HepG2 (cell line): ENCODE data around the gene CCRL2. TPM values are rescaled to one million over a fixed set of nuclear protein-coding genes. Genes with fewer than 3 reads are reported as not detected.

Source experiments
- ATAC-seq: fragments of 200-7000 bp; cut with Tn5 transposase; 3 replicates; pipeline ENCODE4 v1.9.1; 2020; ENCODE audit warnings: mild to moderate bottlenecking, moderate library complexity
- BruUV-seq: library from RNA; stranded (reverse); fragments of 400-500 nt; replicated peaks from 2 replicates; lab custom pipeline; 2021; lab: Mats Ljungman, UMichigan
- CTCF ChIA-PET: fragments of 300-600 bp; formaldehyde crosslinking; extraction: SDS; loops from one replicate; lab custom pipeline; 2021; ENCODE audit warnings: low total read pairs, inconsistent platforms, low intra/inter-chr PET ratio; lab: Yijun Ruan, JAX
- POLR2A ChIA-PET: fragments of 350-600 bp; sonication (Branson Sonifier 250); formaldehyde crosslinking; loops from one replicate; lab custom pipeline; 2020; ENCODE audit warnings: antibody characterized with exemption, inconsistent platforms; lab: Yijun Ruan, JAX
- DNase-seq: peaks from one replicate; pipeline ENCODE4 v3.0.0-alpha.2; 2015; ENCODE audit warnings: low spot score
- FAIRE-seq: peaks from 3 replicates; lab custom pipeline; 2011; peaks lifted over from hg19 to GRCh38; lab: Jason Lieb, UNC
- H2AFZ ChIP-seq: one replicate; pipeline ENCODE4 v1.6.1; 2011; ENCODE audit warnings: low read length, inconsistent platforms
- H3K27ac ChIP-seq: fragments of 300-600 bp; 3 replicates; pipeline ENCODE4 v1.8.0; 2011; ENCODE audit warnings: mixed run types, mild to moderate bottlenecking, mixed read lengths, low read length, inconsistent platforms; ENCODE audit not compliant: insufficient read depth; ENCODE audit errors: extremely low read length
- H3K27me3 ChIP-seq, 2 experiments: fragments of 200-600 bp in 1 of 2; 2 replicates in 1 of 2; 3 replicates in 1 of 2; pipeline versions ENCODE4 v1.6.0 to v1.8.0; 2011; ENCODE audit warnings: low read length in 2 of 2, mild to moderate bottlenecking in 2 of 2, moderate library complexity in 2 of 2, inconsistent platforms in 1 of 2; ENCODE audit not compliant: insufficient read depth in 2 of 2, control insufficient read depth in 1 of 2
- H3K36me3 ChIP-seq, 2 experiments: fragments of 200-600 bp in 1 of 2; replicated peaks in 1 of 2; 2 replicates in 1 of 2; 3 replicates in 1 of 2; pipeline versions ENCODE4 v1.5.1 to v1.8.0; 2011; ENCODE audit warnings: low read length in 2 of 2, inconsistent platforms in 1 of 2; ENCODE audit not compliant: insufficient read depth in 2 of 2, control insufficient read depth in 1 of 2
- H3K4me1 ChIP-seq: 2 replicates; pipeline ENCODE4 v1.5.1; 2012; ENCODE audit warnings: low read length, inconsistent platforms; ENCODE audit not compliant: insufficient read depth
- H3K4me2 ChIP-seq: 2 replicates; pipeline ENCODE4 v1.6.0; 2011; ENCODE audit warnings: low read depth, low read length, inconsistent platforms
- H3K4me3 ChIP-seq, 3 experiments: fragments of 200-600 bp in 1 of 3; sonication (generic), shearing (Covaris generic) in 1 of 3; replicated peaks in 1 of 3; 2 replicates each; pipeline ENCODE4 v1.5.1; 2011 to 2016; ENCODE audit warnings: low read length in 3 of 3, inconsistent platforms in 2 of 3, low read depth in 2 of 3, mild to moderate bottlenecking in 2 of 3, control low read depth in 1 of 3, mixed read lengths in 1 of 3; ENCODE audit not compliant: insufficient read depth in 1 of 3
- H3K79me2 ChIP-seq: one replicate; pipeline ENCODE4 v1.6.1; 2011; ENCODE audit warnings: low read length, inconsistent platforms; ENCODE audit not compliant: insufficient read depth
- H3K9ac ChIP-seq: 2 replicates; pipeline ENCODE4 v1.6.0; 2011; ENCODE audit warnings: mild to moderate bottlenecking, low read depth, low read length, inconsistent platforms; ENCODE audit not compliant: insufficient read depth
- H3K9me3 ChIP-seq: 2 replicates; pipeline ENCODE4 v1.5.1; 2012; ENCODE audit warnings: mild to moderate bottlenecking, low read length
- H4K20me1 ChIP-seq: 2 replicates; pipeline ENCODE4 v1.6.0; 2011; ENCODE audit warnings: inconsistent platforms, mild to moderate bottlenecking, low read length, moderate library complexity; ENCODE audit not compliant: insufficient read depth
- ARNT ChIP-seq: fragments of 450-650 bp; IDR thresholded peaks from 2 replicates; pipeline ENCODE4 v1.6.1; 2017
- BRF2 ChIP-seq: sonication (generic); formaldehyde crosslinking; IDR thresholded peaks from 2 replicates; pipeline ENCODE4 v1.8.1; 2022; ENCODE audit warnings: mild to moderate bottlenecking, missing genetic modification reagents
- CBX1 ChIP-seq: IDR thresholded peaks from one replicate; pipeline ENCODE4 v1.6.1; 2016; ENCODE audit warnings: antibody characterized with exemption, low read depth
- EHMT2 ChIP-seq: fragments of 200-600 bp; sonication (generic); IDR thresholded peaks from 2 replicates; pipeline ENCODE4 v1.7.0; 2017; ENCODE audit warnings: antibody characterized with exemption, low read depth, low read length, borderline replicate concordance
- HNF4G ChIP-seq, 2 experiments: sonication (generic) in 1 of 2; formaldehyde crosslinking in 1 of 2; IDR thresholded peaks; 2 replicates each; pipeline versions ENCODE4 v1.4.0 to v1.6.1; 2011 to 2020; ENCODE audit warnings: borderline replicate concordance in 2 of 2, low read depth in 2 of 2, mild to moderate bottlenecking in 2 of 2, low read length in 1 of 2, missing genetic modification reagents in 1 of 2, moderate library complexity in 1 of 2
- HOXA7 ChIP-seq: sonication (generic); formaldehyde crosslinking; IDR thresholded peaks from 2 replicates; pipeline ENCODE4 v1.8.1; 2022; ENCODE audit warnings: mild to moderate bottlenecking, missing genetic modification reagents, moderate library complexity
- NFE2L2 ChIP-seq: fragments of 150-350 bp; IDR thresholded peaks from 2 replicates; pipeline ENCODE4 v1.6.1; 2014; ENCODE audit warnings: low read length
- SIN3B ChIP-seq: fragments of 150-350 bp; IDR thresholded peaks from 2 replicates; pipeline ENCODE4 v1.6.1; 2014; ENCODE audit warnings: low read length
- SMARCC2 ChIP-seq: fragments of 450-650 bp; IDR thresholded peaks from 2 replicates; pipeline ENCODE4 v1.6.1; 2017; ENCODE audit warnings: antibody characterized with exemption, mild to moderate bottlenecking
- ZBTB10 ChIP-seq: sonication (generic); formaldehyde crosslinking; IDR thresholded peaks from 2 replicates; pipeline ENCODE4 v1.4.0; 2020; ENCODE audit warnings: missing genetic modification reagents, borderline replicate concordance
- ZBTB7A ChIP-seq: sonication (generic); formaldehyde crosslinking; IDR thresholded peaks from 2 replicates; pipeline ENCODE4 v1.8.0; 2022; ENCODE audit warnings: mild to moderate bottlenecking, missing genetic modification reagents
- ZNF230 ChIP-seq: sonication (generic); formaldehyde crosslinking; IDR thresholded peaks from 2 replicates; pipeline ENCODE4 v1.4.0; 2020; ENCODE audit warnings: mild to moderate bottlenecking, missing genetic modification reagents
- ZNF263 ChIP-seq: sonication (generic); formaldehyde crosslinking; IDR thresholded peaks from 2 replicates; pipeline ENCODE4 v1.4.0; 2020; ENCODE audit warnings: missing genetic modification reagents
- ZNF552 ChIP-seq: sonication (generic); formaldehyde crosslinking; IDR thresholded peaks from 2 replicates; pipeline ENCODE4 v1.9.0; 2022; ENCODE audit warnings: missing genetic modification reagents, mild to moderate bottlenecking, borderline replicate concordance
- ZNF800 ChIP-seq: sonication (generic); formaldehyde crosslinking; IDR thresholded peaks from 2 replicates; pipeline ENCODE4 v1.4.0; 2020; ENCODE audit warnings: missing genetic modification reagents
- ZNF891 ChIP-seq: sonication (generic); formaldehyde crosslinking; IDR thresholded peaks from 2 replicates; pipeline ENCODE4 v1.5.0; 2020; ENCODE audit warnings: mild to moderate bottlenecking, missing genetic modification reagents
- WGBS: methylation state at CpG from one replicate; pipeline ENCODE4 v1.1.6; 2017; ENCODE audit warnings: low lambda C conversion rate; 5-methylcytosine and 5-hydroxymethylcytosine counted together
- in situ Hi-C: cut with HindIII; loops from 2 replicates; pipeline ENCODE4 v1.10.0; 2017; ENCODE audit warnings: low pct_unique_long_range_greater_than_20kb; ENCODE audit not compliant: extremely low pct_ligation_motif_present
- intact Hi-C: fragments of 100-400 bp; cut with micrococcal nuclease; formaldehyde crosslinking; loops from one replicate; pipeline ENCODE4 v1.10.0; 2022; ENCODE audit not compliant: unreplicated experiment
- polyA plus RNA-seq, 8 experiments: library from polyadenylated mRNA; depleted of rRNA in 3 of 8; stranded (reverse) in 7 of 8; unstranded in 1 of 8; fragments of >200 nt; fragmentation: Illumina TruSeq in 4 of 8; extraction: Trizol in 4 of 8; gene quantifications; 2 replicates each; pipeline versions ENCODE4 v1.2.1 to v1.2.3, GENCODE V29; 2011 to 2016; ENCODE audit warnings: low read depth in 4 of 8, missing spikeins in 1 of 8, mixed read lengths in 1 of 8; ENCODE audit not compliant: insufficient read depth in 1 of 8
- total RNA-seq, 5 experiments: library from RNA; depleted of rRNA; stranded (reverse); fragments of >200 nt; fragmentation: Illumina TruSeq; extraction: Trizol; gene quantifications; 2 replicates each; pipeline ENCODE4 v1.2.3, GENCODE V29; 2016; ENCODE audit warnings: low read depth in 1 of 5
- TF ChIP-seq, protein P1 (sequence below): sonication (generic); formaldehyde crosslinking; conservative IDR thresholded peaks from 2 replicates; pipeline ENCODE4 v1.8.0; 2022; ENCODE audit warnings: low read depth, missing genetic modification reagents

CCRL2 gene
- total and polyA plus RNA-seq, 2 of the 13 experiments (the other 11 are each of a cell fraction or from before 2014, with no cell fraction given): not detected

GRCh38 chr3:46409739-46410489, 2.9 kb downstream of the CCRL2 start:
- ATAC-seq (no peak), FAIRE-seq (no peak), DNase-seq (no peak)
- no peak overlapping the region for H2AFZ ChIP-seq
- BruUV-seq: no TSS peak
- H4K20me1 ChIP-seq: no peaks in the 10 kb centered on the region
- H3K9me3 ChIP-seq: no peaks in the 10 kb centered on the region
- no peaks in the 10 kb centered on the region for H3K4me1 ChIP-seq
- H3K4me3 ChIP-seq: no peak overlapping the region
- WGBS: 33% methylated on average over 8 of the region's 9 CpGs
- no peaks in the 10 kb centered on the region for H3K79me2 ChIP-seq
- H3K36me3 ChIP-seq: no peaks in the 10 kb centered on the region
- no peak overlapping the region for H3K27ac ChIP-seq
- ChIA-PET POLR2A (no interaction called here), CTCF (no interaction called here)
- H3K27me3 ChIP-seq: peaks cover 4 to 8% of the 10 kb centered on the region in 2 experiments; a peak in 2 of 5 replicates
- intact Hi-C loops: no loop called here
- in situ Hi-C loops: no loop called here
- no peak overlapping the region for H3K9ac ChIP-seq
- no peak overlapping the region for H3K4me2 ChIP-seq
- no peak for TF ChIP-seq HNF4G (IDR thresholded peaks at IDR 0.05; ENCODE audit: borderline replicate concordance, low read depth, low read length)
- no peak for TF ChIP-seq HNF4G (CRISPR knock-in tag; IDR thresholded peaks at IDR 0.05; ENCODE audit: borderline replicate concordance, low read depth)
- no peak for TF ChIP-seq ZBTB10 (CRISPR knock-in tag)
- no peak for TF ChIP-seq SMARCC2
- no peak for TF ChIP-seq ZNF552 (CRISPR knock-in tag)
- no peak for TF ChIP-seq ZNF891 (CRISPR knock-in tag)
- no peak for TF ChIP-seq ZNF800 (CRISPR knock-in tag)
- TF ChIP-seq EHMT2: no peak
- TF ChIP-seq, protein P1, sequence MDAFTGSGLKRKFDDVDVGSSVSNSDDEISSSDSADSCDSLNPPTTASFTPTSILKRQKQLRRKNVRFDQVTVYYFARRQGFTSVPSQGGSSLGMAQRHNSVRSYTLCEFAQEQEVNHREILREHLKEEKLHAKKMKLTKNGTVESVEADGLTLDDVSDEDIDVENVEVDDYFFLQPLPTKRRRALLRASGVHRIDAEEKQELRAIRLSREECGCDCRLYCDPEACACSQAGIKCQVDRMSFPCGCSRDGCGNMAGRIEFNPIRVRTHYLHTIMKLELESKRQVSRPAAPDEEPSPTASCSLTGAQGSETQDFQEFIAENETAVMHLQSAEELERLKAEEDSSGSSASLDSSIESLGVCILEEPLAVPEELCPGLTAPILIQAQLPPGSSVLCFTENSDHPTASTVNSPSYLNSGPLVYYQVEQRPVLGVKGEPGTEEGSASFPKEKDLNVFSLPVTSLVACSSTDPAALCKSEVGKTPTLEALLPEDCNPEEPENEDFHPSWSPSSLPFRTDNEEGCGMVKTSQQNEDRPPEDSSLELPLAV (CRISPR knock-in tag): no peak
- TF ChIP-seq HOXA7 (CRISPR knock-in tag): no peak
- no peak for TF ChIP-seq SIN3B
- TF ChIP-seq ZNF230: no peak
- no peak for TF ChIP-seq ARNT
- no peak for TF ChIP-seq BRF2 (CRISPR knock-in tag)
- TF ChIP-seq CBX1: no peak
- TF ChIP-seq NFE2L2: no peak
- no peak for TF ChIP-seq ZNF263 (CRISPR knock-in tag)
- no peak for TF ChIP-seq ZBTB7A (CRISPR knock-in tag)
